HL-60/S4 treated with retinoic acid at 250 ng/mL for 4 days and 3 days (cell line): ENCODE results near the gene PRKG1.

Source experiments
- in situ Hi-C: fragments of 300-500 bp; cut with MboI; formaldehyde crosslinking; loops from 2 replicates; pipeline ENCODE4 v1.7.0; 2022; ENCODE audit warnings: low sequenced_read_pairs

PRKG1 gene

GRCh38 chr10:51852297-51852696 lies 778.0 kb downstream of the PRKG1 start:
- in situ Hi-C loops, result no loop called here

- in situ Hi-C loops, result no loop called here
These were observed 783.0 kb downstream of the PRKG1 start for GRCh38 chr10:51857305-51857704.

DNA sequence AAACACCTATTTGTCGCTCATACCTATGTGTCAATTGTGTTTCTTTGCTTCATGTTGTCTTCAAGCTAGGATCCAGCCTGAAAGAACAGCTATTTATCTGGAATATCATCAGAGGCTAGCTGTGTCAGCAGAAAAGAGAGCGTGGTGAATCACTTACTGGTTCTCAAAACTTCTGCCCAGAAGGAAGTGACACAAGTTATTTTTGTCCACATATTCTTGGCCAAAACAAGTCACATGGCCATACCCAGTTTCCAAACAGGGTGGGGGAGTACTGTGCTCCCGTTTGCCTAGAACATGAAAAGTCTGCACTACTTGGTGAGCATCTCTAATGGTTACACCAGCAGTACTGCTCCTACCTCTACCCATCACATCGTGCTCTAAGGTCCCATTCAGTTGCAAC lies 786.0 kb downstream of the PRKG1 start:
- in situ Hi-C loops, result no loop called here

GRCh38 chr10:51861051-51861450 lies 786.8 kb downstream of the PRKG1 start:
- in situ Hi-C loops, result no loop called here

DNA sequence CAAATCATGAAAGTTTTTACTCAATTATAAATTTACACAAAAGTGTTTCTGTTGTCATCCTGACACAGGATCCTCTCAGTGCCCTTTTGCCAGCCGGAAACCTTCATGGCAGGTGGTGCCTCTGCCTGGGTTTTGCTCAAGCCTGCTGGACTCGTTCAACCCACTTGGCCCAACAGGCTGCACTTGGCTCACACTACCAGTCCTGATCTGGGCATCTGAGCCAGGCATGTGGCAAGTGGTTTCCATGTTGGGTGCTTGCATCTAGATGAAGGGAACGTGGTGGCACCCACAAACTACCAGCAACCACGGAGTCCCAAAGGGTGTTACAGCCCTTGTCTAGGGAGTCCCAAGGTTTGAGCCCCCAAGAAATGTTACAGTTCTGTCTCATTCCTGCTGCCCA lies 787.4 kb downstream of the PRKG1 start:
- in situ Hi-C loops, result no loop called here

- in situ Hi-C loops, result no loop called here
These were observed 787.9 kb downstream of the PRKG1 start for GRCh38 chr10:51862149-51862548.

DNA sequence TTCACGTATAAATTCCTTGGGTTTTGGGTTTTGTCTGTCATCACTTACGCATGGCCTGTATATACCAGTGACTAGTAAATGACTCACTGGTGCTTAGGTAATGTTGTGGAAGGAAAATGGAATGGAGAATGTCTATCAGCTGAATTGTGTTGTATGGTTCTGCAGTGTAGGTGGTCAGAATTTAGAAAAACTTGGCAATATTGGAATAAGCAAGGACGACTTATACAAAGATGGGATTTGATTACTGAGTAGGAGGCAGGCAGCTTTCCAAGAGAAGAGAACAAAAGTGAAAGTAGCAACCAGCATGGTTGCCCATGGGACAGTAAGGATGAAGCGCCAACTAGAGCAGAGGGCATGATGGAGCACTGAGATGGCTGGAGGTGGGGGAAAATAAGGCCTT lies 793.7 kb downstream of the PRKG1 start:
- in situ Hi-C loops, result no loop called here

DNA sequence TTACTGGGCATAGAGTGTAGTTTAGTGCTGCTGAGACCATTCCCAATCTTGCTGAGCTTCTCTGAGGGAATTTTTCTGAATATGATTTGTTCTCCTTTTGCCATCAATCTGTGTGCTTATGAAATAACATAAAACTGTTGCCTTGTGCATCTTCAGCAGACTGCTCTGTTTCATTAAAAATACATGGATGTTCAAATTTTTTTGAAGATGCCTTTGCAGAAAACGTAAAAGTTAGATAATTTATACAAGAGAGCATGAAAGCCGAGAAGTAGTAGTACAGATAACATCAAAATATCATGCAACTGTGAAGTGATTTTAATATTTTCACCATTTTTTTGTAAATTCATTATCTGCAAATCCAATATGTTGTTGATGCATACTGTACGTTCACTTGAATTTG lies 799.8 kb downstream of the PRKG1 start:
- in situ Hi-C loops, result no loop called here

DNA sequence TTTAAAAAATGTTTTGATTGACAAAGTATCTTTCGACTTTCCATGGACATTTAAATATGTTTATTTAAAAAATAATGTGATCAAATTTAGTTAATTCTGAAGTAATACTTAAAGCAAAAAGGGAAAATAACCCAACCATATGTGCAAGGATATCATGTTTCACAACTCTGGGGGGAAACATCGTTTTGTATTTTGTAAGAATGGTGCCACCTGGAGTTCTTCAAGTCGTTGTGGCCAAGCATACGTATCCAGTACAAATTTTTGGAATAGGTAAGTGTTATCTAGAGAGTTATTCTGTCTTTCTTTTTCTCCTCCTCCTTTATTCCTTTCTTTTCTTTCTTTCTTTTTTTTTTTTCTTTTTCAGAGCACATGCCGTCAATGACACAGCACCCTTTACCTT lies 801.3 kb downstream of the PRKG1 start:
- in situ Hi-C loops, result no loop called here

GRCh38 chr10:51876503-51876902 lies 802.2 kb downstream of the PRKG1 start:
- in situ Hi-C loops, result no loop called here

- in situ Hi-C loops, result no loop called here
These were observed 802.7 kb downstream of the PRKG1 start for GRCh38 chr10:51876979-51877378.

DNA sequence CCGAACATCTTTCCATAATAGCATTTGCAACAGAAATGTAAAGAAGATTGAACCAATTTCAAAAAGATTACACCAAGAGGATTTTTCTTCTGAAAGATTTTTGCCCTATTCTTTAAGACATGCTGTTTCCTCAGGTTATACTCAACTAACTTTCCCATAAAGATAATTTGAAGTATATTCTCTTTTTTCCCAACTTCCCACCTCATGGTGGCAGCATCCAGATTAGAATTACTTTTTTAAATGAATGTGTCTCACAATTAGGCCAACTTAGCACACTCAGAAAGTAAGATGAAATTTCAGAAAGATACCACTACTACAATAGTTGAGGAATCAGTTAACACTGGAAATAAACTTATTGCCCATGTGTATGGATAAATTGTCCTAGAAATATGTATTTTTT lies 803.3 kb downstream of the PRKG1 start:
- in situ Hi-C loops, result no loop called here

- in situ Hi-C loops, result no loop called here
These were observed 804.4 kb downstream of the PRKG1 start for GRCh38 chr10:51878695-51879094.

DNA sequence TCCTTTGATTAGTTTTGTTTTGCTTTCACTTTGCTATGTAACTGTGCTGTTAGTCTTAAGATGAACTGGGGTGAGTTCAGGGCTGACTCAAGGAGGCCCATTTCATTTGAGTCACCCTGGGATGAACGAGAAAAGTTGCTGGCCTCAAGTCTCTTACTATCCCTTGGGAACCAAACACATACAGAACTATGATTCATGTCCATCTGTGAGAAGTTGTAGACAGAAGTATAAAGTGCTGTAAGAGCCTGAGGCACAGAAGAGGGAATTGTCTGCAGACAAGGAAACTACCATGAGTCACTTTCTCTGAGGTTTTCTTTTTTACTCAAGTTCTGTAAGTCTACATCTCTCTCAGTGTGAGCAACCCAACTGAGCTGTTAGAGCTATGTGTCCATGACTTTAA lies 805.0 kb downstream of the PRKG1 start:
- in situ Hi-C loops, result no loop called here

GRCh38 chr10:51881213-51881612 lies 806.9 kb downstream of the PRKG1 start:
- in situ Hi-C loops, result no loop called here

DNA sequence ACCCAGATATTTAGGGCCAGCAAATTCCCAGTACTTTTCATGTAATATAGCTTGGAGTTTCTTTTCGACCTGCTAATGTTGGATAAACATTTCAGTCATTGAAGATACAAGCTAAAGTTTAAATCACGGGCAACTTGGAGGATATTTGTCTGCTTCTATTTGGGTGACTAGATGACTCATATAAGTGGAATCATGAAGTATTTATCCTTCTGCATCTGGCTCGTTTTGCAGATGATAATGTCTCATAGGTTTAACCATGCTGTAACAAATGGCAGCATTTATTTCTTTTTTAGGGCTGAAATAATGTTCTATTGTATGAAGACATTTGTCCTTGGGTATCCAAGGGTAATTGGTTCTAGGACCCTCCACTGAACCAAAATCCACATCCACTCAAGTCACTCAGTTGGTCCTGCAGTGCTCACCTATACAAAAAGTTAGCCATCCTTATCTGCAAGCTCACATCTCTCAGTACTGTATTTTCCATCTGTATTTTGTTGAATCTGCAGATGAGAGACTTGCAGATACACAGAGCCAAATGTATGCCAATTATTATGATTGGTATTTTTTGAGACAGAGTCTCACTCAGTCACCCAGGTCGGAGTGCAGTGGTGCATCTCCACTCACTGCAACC lies 812.3 kb downstream of the PRKG1 start:
- in situ Hi-C loops, result no loop called here

- in situ Hi-C loops, result no loop called here
These were observed 814.0 kb downstream of the PRKG1 start for GRCh38 chr10:51888263-51888662.

GRCh38 chr10:51892313-51892712 lies 818.0 kb downstream of the PRKG1 start:
- in situ Hi-C loops, result no loop called here

DNA sequence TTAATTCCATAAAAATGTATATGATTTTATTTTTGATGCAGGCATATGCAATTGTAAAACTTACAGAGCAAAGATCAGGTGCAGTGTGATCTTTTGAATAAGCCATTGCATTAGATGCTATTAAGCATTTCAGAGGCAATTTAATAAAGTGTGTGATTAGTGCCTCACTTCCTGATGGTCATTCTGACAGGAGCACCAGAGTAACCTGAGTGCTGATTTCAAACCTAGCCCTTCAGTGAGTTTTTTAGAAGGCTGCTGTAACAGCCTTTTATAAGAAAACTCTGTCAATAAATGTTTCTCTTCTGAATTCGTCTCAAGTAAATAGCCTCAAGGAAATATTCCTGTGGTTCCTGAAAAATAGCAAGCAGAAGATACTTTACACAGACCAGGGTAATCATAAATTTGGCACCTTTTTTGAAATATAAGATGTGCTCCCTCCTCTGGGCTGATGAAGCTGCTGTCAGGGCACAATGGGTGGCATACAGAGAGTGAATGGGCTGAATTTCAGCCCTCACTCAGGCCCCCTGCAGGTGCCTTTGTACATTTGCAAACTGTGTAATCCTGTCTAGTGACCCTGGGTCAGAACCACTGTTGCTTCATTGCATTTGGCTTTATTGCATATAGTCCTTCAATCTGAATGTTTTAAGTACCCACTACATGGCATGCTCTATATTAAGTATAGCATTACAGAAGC lies 818.8 kb downstream of the PRKG1 start:
- in situ Hi-C loops, result no loop called here

DNA sequence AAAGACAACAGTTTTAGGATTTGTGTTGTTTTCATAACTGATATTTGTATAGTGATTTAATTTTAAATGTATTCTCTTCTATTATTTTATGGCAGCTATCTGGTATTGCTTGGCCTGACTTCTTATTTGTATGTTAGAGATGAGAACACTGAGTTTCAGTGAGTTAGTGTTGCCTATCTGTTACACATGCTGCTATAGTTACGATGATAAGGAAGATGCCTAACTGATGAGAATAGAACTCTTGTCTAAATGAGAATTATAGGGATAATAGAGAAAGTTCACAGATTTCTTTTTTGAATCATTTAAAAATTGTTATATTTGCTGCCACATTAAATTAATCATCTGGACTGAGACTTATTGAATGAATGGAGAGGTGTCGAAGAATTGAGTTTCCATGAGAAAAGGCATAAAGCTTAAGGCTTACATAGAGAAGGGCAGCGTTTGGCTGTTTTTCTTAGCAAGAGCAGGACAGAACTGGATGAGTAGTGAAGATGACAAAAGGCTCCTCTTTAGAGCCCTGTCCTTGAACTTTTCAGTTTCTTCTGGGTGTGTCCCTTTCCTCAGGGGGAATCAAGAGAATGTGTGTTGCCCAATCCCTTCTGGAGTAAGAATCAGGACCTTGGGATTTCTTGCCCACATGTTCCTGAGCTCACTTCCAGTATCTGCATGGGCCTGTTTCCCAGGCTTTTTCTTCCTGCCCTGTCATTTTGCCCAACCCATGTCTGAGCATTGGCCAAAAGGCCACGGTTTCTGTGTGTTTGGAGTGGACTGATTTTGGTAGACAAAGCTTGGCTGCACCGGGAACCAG lies 820.7 kb downstream of the PRKG1 start:
- in situ Hi-C loops, result no loop called here

DNA sequence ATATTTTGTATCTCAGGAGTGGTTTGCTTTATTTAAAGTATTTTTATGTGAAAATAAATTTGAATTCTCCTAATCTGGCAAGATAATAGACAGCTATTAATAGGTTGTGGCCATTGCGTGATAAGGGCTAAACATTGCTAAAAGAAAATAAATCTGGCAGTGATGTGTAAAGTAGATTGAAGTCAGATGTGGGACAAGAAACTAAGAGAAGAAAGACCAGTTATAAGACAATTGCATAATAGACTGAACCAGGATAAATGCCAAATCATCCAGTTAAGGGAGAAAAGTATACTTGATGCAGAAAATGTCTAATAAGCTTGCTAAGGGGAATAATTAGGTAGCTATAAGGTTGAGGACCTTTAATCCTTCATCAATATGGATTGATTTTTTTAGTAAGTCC lies 822.6 kb downstream of the PRKG1 start:
- in situ Hi-C loops, result no loop called here

GRCh38 chr10:51897560-51897959 lies 823.3 kb downstream of the PRKG1 start:
- in situ Hi-C loops, result no loop called here
